Neuronal stem cell (in vitro differentiated cells): ENCODE data around the gene DGLUCY.

Experiments used
- DNase-seq: peaks from one replicate; pipeline ENCODE4 v3.0.0-alpha.2; 2013; ENCODE audit warnings: low spot score
- H2AFZ ChIP-seq: one replicate; pipeline ENCODE4 v1.6.1; 2013; ENCODE audit warnings: mild to moderate bottlenecking, low read length, inconsistent platforms
- H2AK5ac ChIP-seq: 2 replicates; pipeline ENCODE4 v1.6.1; 2013; ENCODE audit warnings: low read depth, mild to moderate bottlenecking, inconsistent platforms, low read length, moderate library complexity, mixed read lengths
- H2BK120ac ChIP-seq: 2 replicates; pipeline ENCODE4 v1.6.1; 2013; ENCODE audit warnings: low read depth, mild to moderate bottlenecking, inconsistent platforms, low read length, moderate library complexity, mixed read lengths
- H2BK12ac ChIP-seq: one replicate; pipeline ENCODE4 v1.6.1; 2013; ENCODE audit warnings: low read length, inconsistent platforms
- H2BK15ac ChIP-seq: 2 replicates; pipeline ENCODE4 v1.6.1; 2013; ENCODE audit warnings: mild to moderate bottlenecking, low read length, inconsistent platforms, mixed read lengths
- H2BK5ac ChIP-seq: one replicate; pipeline ENCODE4 v1.6.1; 2013; ENCODE audit warnings: inconsistent platforms, mild to moderate bottlenecking, low read length, moderate library complexity
- H3K14ac ChIP-seq: one replicate; pipeline ENCODE4 v1.6.1; 2013; ENCODE audit warnings: low read length, inconsistent platforms
- H3K18ac ChIP-seq: 2 replicates; pipeline ENCODE4 v1.6.1; 2013; ENCODE audit warnings: low read length, inconsistent platforms
- H3K23ac ChIP-seq: 2 replicates; pipeline ENCODE4 v1.6.1; 2013; ENCODE audit warnings: low read depth, mild to moderate bottlenecking, mixed read lengths, low read length, inconsistent platforms; ENCODE audit not compliant: poor library complexity
- H3K27ac ChIP-seq: replicated peaks from 3 replicates; pipeline ENCODE4 v1.5.1; 2013; ENCODE audit warnings: low read length, inconsistent platforms
- H3K27me3 ChIP-seq, 3 experiments: 2 replicates each; pipeline ENCODE4 v1.6.1; 2013; ENCODE audit warnings: low read length in 3 of 3, mild to moderate bottlenecking in 2 of 3, inconsistent platforms in 1 of 3, low read depth in 1 of 3, mixed read lengths in 1 of 3, moderate library complexity in 1 of 3; ENCODE audit not compliant: control insufficient read depth in 3 of 3, insufficient read depth in 3 of 3
- H3K36me3 ChIP-seq, 2 donors: replicated peaks in 1 of 2; 2 replicates each; pipeline ENCODE4 v1.6.1; 2013; ENCODE audit warnings: low read length in 2 of 2; ENCODE audit not compliant: control insufficient read depth in 2 of 2, insufficient read depth in 2 of 2
- H3K4ac ChIP-seq: 2 replicates; pipeline ENCODE4 v1.6.1; 2013; ENCODE audit warnings: inconsistent platforms, mild to moderate bottlenecking, low read length, moderate library complexity
- H3K4me1 ChIP-seq, 2 donors: 1 replicate in 1 of 2; 2 replicates in 1 of 2; pipeline ENCODE4 v1.6.1; 2013; ENCODE audit warnings: low read length in 2 of 2, low read depth in 1 of 2; ENCODE audit not compliant: control insufficient read depth in 2 of 2, insufficient read depth in 1 of 2
- H3K4me2 ChIP-seq: one replicate; pipeline ENCODE4 v1.6.1; 2013; ENCODE audit warnings: mild to moderate bottlenecking, low read length, inconsistent platforms; ENCODE audit not compliant: insufficient read depth, poor library complexity, severe bottlenecking
- H3K4me3 ChIP-seq, 2 donors: 2 replicates each; pipeline ENCODE4 v1.5.1; 2013; ENCODE audit warnings: low read length in 2 of 2, mild to moderate bottlenecking in 2 of 2, inconsistent platforms in 1 of 2, moderate library complexity in 1 of 2
- H3K79me1 ChIP-seq: one replicate; pipeline ENCODE4 v1.6.1; 2013; ENCODE audit warnings: low read depth, mild to moderate bottlenecking, inconsistent platforms, low read length, moderate library complexity
- H3K9ac ChIP-seq: one replicate; pipeline ENCODE4 v1.6.1; 2013; ENCODE audit warnings: mild to moderate bottlenecking, low read depth, low read length, inconsistent platforms; ENCODE audit not compliant: poor library complexity
- H3K9me3 ChIP-seq, 2 donors: replicated peaks in 1 of 2; 2 replicates each; pipeline versions ENCODE3 to v1.6.1; 2013; ENCODE audit warnings: low read length in 2 of 2, mild to moderate bottlenecking in 2 of 2, inconsistent platforms in 1 of 2, low read depth in 1 of 2, mixed read lengths in 1 of 2, moderate library complexity in 1 of 2; ENCODE audit not compliant: control insufficient read depth in 2 of 2, insufficient read depth in 1 of 2
- H4K8ac ChIP-seq: one replicate; pipeline ENCODE4 v1.6.1; 2013; ENCODE audit warnings: low read depth, mild to moderate bottlenecking, inconsistent platforms, low read length, moderate library complexity
- H4K91ac ChIP-seq: one replicate; pipeline ENCODE4 v1.6.1; 2013; ENCODE audit warnings: low read length, low read depth, mild to moderate bottlenecking, inconsistent platforms; ENCODE audit not compliant: poor library complexity
- WGBS, 2 donors: extraction: QIAGEN DNeasy Blood & Tissue Kit; methylation state at CpG; one replicate each; pipeline ENCODE4 v1.1.7; 2013; ENCODE audit warnings: missing lambda C conversion rate in 2 of 2, mixed read lengths in 1 of 2; ENCODE audit not compliant: insufficient read length in 2 of 2, insufficient replicate concordance in 1 of 2; ENCODE audit errors: extremely low coverage in 2 of 2; 5-methylcytosine and 5-hydroxymethylcytosine counted together

The DGLUCY gene

GRCh38 chr14:91227183-91227628 lies 113.3 kb downstream of the DGLUCY start:
- no peaks in the 10 kb centered on the region for H3K27me3 ChIP-seq

GRCh38 chr14:91228112-91229004 lies 114.5 kb downstream of the DGLUCY start:
- H3K18ac ChIP-seq: no peak overlapping the region
- no CpG with 5 or more reads among the region's 14 CpGs for WGBS, 2 donors
- no peak for DNase-seq

More at GRCh38 chr14:91227183-91227628, 113.3 kb downstream of the DGLUCY start:
- no peak overlapping the region for H2BK120ac ChIP-seq
- no peak overlapping the region for H2BK5ac ChIP-seq
- H3K36me3 ChIP-seq: peaks cover 4 to 14% of the 10 kb centered on the region in 2 donors
- no peak overlapping the region for H3K27ac ChIP-seq
- H3K14ac ChIP-seq: no peak overlapping the region
- H3K9ac ChIP-seq: no peak overlapping the region
- no CpG with 5 or more reads among the region's 7 CpGs for WGBS, 2 donors
- H3K4me2 ChIP-seq: no peak overlapping the region
- H3K18ac ChIP-seq: no peak overlapping the region
- H2AK5ac ChIP-seq: no peak overlapping the region
- no peak overlapping the region for H3K4ac ChIP-seq
- no peak overlapping the region for H3K23ac ChIP-seq
- H3K4me3 ChIP-seq: no peak overlapping the region
- H4K91ac ChIP-seq: no peak overlapping the region
- H2AFZ ChIP-seq: no peak overlapping the region
- no peaks in the 10 kb centered on the region for H3K79me1 ChIP-seq
- no peak for DNase-seq
- no peak overlapping the region for H2BK12ac ChIP-seq
- H3K9me3 ChIP-seq: peaks cover 13 to 14% of the 10 kb centered on the region in 2 donors
- H2BK15ac ChIP-seq: no peak overlapping the region
- H3K4me1 ChIP-seq: peaks cover 0 to 3% of the 10 kb centered on the region in 2 donors
- H4K8ac ChIP-seq: no peak overlapping the region

GRCh38 chr14:91229005-91229382 lies 115.1 kb downstream of the DGLUCY start:
- no peak overlapping the region for H4K91ac ChIP-seq
- H3K79me1 ChIP-seq: no peaks in the 10 kb centered on the region
- H2BK5ac ChIP-seq: no peak overlapping the region
- H3K4me2 ChIP-seq: no peak overlapping the region
- H3K14ac ChIP-seq: no peak overlapping the region
- no peak overlapping the region for H4K8ac ChIP-seq
- DNase-seq: no peak
- WGBS, 2 donors: no CpG with 5 or more reads among the region's 1 CpG
- no peak overlapping the region for H2AK5ac ChIP-seq
- H2AFZ ChIP-seq: no peak overlapping the region
- H3K9ac ChIP-seq: no peak overlapping the region
- H3K4me3 ChIP-seq: no peak overlapping the region
- H2BK120ac ChIP-seq: no peak overlapping the region
- H2BK12ac ChIP-seq: no peak overlapping the region
- H3K23ac ChIP-seq: no peak overlapping the region
- H3K27me3 ChIP-seq: no peaks in the 10 kb centered on the region
- H3K4ac ChIP-seq: no peak overlapping the region
- no peak overlapping the region for H3K27ac ChIP-seq
- peaks cover 4 to 11% of the 10 kb centered on the region in 2 donors for H3K36me3 ChIP-seq
- no peak overlapping the region for H2BK15ac ChIP-seq
- no peak overlapping the region for H3K18ac ChIP-seq
- peaks cover 13 to 14% of the 10 kb centered on the region in 2 donors for H3K9me3 ChIP-seq
- no peaks in the 10 kb centered on the region for H3K4me1 ChIP-seq

More at GRCh38 chr14:91228112-91229004, 114.5 kb downstream of the DGLUCY start:
- Histone ChIP-seq H3K4me3 (no peak overlapping the region), H3K4me1 (no peaks in the 10 kb centered on the region), H2BK15ac (no peak overlapping the region), H3K79me1 (no peaks in the 10 kb centered on the region), H3K23ac (no peak overlapping the region), H3K14ac (no peak overlapping the region), H3K4ac (no peak overlapping the region), H2BK12ac (no peak overlapping the region), H2AK5ac (no peak overlapping the region), H3K27me3 (no peaks in the 10 kb centered on the region), H2BK120ac (no peak overlapping the region), H4K91ac (no peak overlapping the region), H2AFZ (no peak overlapping the region), H3K9ac (no peak overlapping the region), H3K4me2 (no peak overlapping the region), H3K36me3 (peaks cover 4 to 14% of the 10 kb centered on the region in 2 donors), H3K9me3 (peaks cover 13 to 14% of the 10 kb centered on the region in 2 donors), H3K27ac (no peak overlapping the region), H2BK5ac (no peak overlapping the region), H4K8ac (no peak overlapping the region)

GRCh38 chr14:91229743-91230200 lies 115.9 kb downstream of the DGLUCY start:
- Histone ChIP-seq H4K91ac (no peak overlapping the region), H3K23ac (no peak overlapping the region), H3K18ac (no peak overlapping the region), H3K79me1 (no peaks in the 10 kb centered on the region), H3K4me1 (no peaks in the 10 kb centered on the region), H2BK12ac (no peak overlapping the region), H2BK5ac (no peak overlapping the region), H3K27ac (no peak overlapping the region), H2AK5ac (no peak overlapping the region), H3K36me3 (peaks cover 3 to 6% of the 10 kb centered on the region in 2 donors), H3K9me3 (peaks cover 13 to 18% of the 10 kb centered on the region in 2 donors), H3K4me3 (no peak overlapping the region), H2AFZ (no peak overlapping the region), H3K9ac (no peak overlapping the region), H2BK120ac (no peak overlapping the region), H2BK15ac (no peak overlapping the region), H3K4me2 (no peak overlapping the region), H3K4ac (no peak overlapping the region), H3K14ac (no peak overlapping the region), H3K27me3 (no peaks in the 10 kb centered on the region), H4K8ac (no peak overlapping the region)
- DNase-seq: no peak
- no CpG with 5 or more reads among the region's 6 CpGs for WGBS, 2 donors
